GM23338 (cell line): ENCODE results near the gene RSPH6A. TPM values are rescaled to one million over a fixed set of nuclear protein-coding genes. Genes with fewer than 3 reads are reported as not detected.

Source experiments
- ATAC-seq: fragments of 200-7000 bp; cut with Tn5 transposase; 3 replicates; pipeline ENCODE4 v1.9.1; 2020
- DNase-seq: peaks from one replicate; pipeline ENCODE4 v3.0.0-alpha.2; 2015; ENCODE audit warnings: low spot score
- H2AFZ ChIP-seq: fragments of 200-600 bp; sonication (generic); 2 replicates; pipeline ENCODE4 v1.8.0; 2016; ENCODE audit warnings: antibody characterized with exemption, mild to moderate bottlenecking, moderate library complexity
- H3F3A ChIP-seq: fragments of 200-600 bp; sonication (generic); replicated peaks from 2 replicates; pipeline ENCODE4 v1.8.0; 2017; ENCODE audit warnings: antibody characterized with exemption, mixed run types, low read depth
- H3K27ac ChIP-seq: fragments of 200-600 bp; sonication (generic); 2 replicates; pipeline ENCODE4 v1.6.1; 2016; ENCODE audit warnings: low read depth
- H3K27me3 ChIP-seq: fragments of 200-600 bp; sonication (generic); 2 replicates; pipeline ENCODE4 v1.8.0; 2016; ENCODE audit warnings: mild to moderate bottlenecking, mixed run types, moderate library complexity; ENCODE audit not compliant: insufficient read depth
- H3K36me3 ChIP-seq: fragments of 200-600 bp; sonication (generic); 2 replicates; pipeline ENCODE4 v1.8.0; 2016; ENCODE audit warnings: mild to moderate bottlenecking; ENCODE audit not compliant: insufficient read depth
- H3K4me1 ChIP-seq: fragments of 200-600 bp; sonication (generic); 2 replicates; pipeline ENCODE4 v1.8.0; 2016; ENCODE audit warnings: mild to moderate bottlenecking, moderate library complexity; ENCODE audit not compliant: insufficient read depth
- H3K4me2 ChIP-seq: fragments of 200-600 bp; sonication (generic); 2 replicates; pipeline ENCODE4 v1.7.1; 2017; ENCODE audit warnings: mixed run types
- H3K4me3 ChIP-seq: fragments of 200-600 bp; sonication (generic); 2 replicates; pipeline ENCODE4 v1.6.1; 2016; ENCODE audit warnings: mixed run types
- H3K79me2 ChIP-seq: fragments of 200-600 bp; sonication (generic); replicated peaks from 2 replicates; pipeline ENCODE4 v1.8.0; 2017; ENCODE audit warnings: mild to moderate bottlenecking; ENCODE audit not compliant: insufficient read depth
- H3K9me2 ChIP-seq: fragments of 200-600 bp; sonication (generic); 2 replicates; pipeline ENCODE4 v1.8.0; 2017; ENCODE audit not compliant: insufficient read depth
- H4K20me1 ChIP-seq: fragments of 200-600 bp; sonication (generic); replicated peaks from 2 replicates; pipeline ENCODE4 v1.8.0; 2017; ENCODE audit warnings: mild to moderate bottlenecking; ENCODE audit not compliant: insufficient read depth
- H3K27ac Mint-ChIP-seq: 2 replicates; pipeline ENCODE4 v1.8.0; 2020; ENCODE audit warnings: inconsistent platforms, mild to moderate bottlenecking, moderate library complexity, mixed read lengths
- H3K27me3 Mint-ChIP-seq: 3 replicates; pipeline ENCODE4 v1.8.0; 2022; ENCODE audit warnings: low read depth, mild to moderate bottlenecking, moderate library complexity, mixed read lengths, inconsistent platforms; ENCODE audit not compliant: insufficient read depth, poor library complexity
- H3K36me3 Mint-ChIP-seq: 3 replicates; pipeline ENCODE4 v1.8.0; 2021; ENCODE audit warnings: low read depth, mild to moderate bottlenecking, inconsistent platforms, moderate library complexity, mixed read lengths
- H3K4me1 Mint-ChIP-seq: 3 replicates; pipeline ENCODE4 v1.8.0; 2020; ENCODE audit warnings: mild to moderate bottlenecking, inconsistent platforms, mixed read lengths
- H3K4me3 Mint-ChIP-seq: 3 replicates; pipeline ENCODE4 v1.8.0; 2021; ENCODE audit warnings: moderate library complexity, mild to moderate bottlenecking, inconsistent platforms, mixed read lengths
- H3K9me3 Mint-ChIP-seq: 3 replicates; pipeline ENCODE4 v1.8.0; 2020; ENCODE audit warnings: moderate library complexity, mild to moderate bottlenecking, inconsistent platforms, mixed read lengths
- CTCF ChIP-seq, 2 experiments: fragments of 200-600 bp in 1 of 2; sonication (generic) in 1 of 2; conservative IDR thresholded peaks; 2 replicates each; pipeline versions ENCODE4 v1.5.1 to v1.6.1; 2016 to 2017; ENCODE audit warnings: antibody characterized with exemption in 2 of 2, low read depth in 2 of 2, mild to moderate bottlenecking in 2 of 2, moderate library complexity in 1 of 2
- ZNF462 ChIP-seq: fragments of 250-450 bp; sonication (Bioruptor Pico); IDR thresholded peaks from 2 replicates; pipeline ENCODE4 v1.5.0; 2020; ENCODE audit warnings: mild to moderate bottlenecking, moderate library complexity
- polyA plus RNA-seq: library from polyadenylated mRNA; unstranded; fragments of >200 nt; fragmentation: Nextera tagmentation; extraction: Ambion mirVana; gene quantifications from 2 replicates; pipeline ENCODE4 v1.2.1, GENCODE V29; 2016
- total RNA-seq: library from RNA; depleted of rRNA; stranded (reverse); fragments of >200 nt; shearing (Covaris generic); gene quantifications from 2 replicates; pipeline ENCODE4 v1.2.3, GENCODE V29; 2014

Gene RSPH6A
- total and polyA plus RNA-seq, 2 experiments from 2014 or later = 0.11 to 0.21 TPM

DNA sequence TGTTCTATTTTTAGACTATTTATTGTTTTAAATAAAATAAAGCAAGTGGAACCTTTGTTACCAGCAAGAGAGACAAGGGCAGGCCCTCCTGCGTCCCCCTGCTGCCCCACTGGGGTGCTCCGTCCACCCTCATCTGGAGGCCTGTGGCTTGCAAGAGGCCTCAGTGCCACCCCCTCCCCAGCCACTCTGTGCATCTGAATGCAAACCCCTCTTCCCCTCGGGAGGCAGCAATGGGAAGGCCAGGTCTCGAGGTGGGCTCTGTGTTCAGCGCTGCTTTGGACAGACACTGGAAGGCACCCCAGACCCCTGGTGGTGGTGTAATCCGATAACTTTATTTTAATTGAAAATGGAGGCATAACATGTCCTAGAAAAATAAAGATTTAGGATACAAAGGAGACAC, 50.6 kb downstream of the RSPH6A start:
- Mint-ChIP-seq H3K27ac (peak overlapping the region; percentile 88), H3K4me1 (peaks cover 21% of the 10 kb centered on the region), H3K36me3 (no peaks in the 10 kb centered on the region), H3K27me3 (peaks cover 18% of the 10 kb centered on the region), H3K9me3 (no peaks in the 10 kb centered on the region), H3K4me3 (peak overlapping the region; percentile 58)
- Histone ChIP-seq H3F3A (0 out of 2 replicates have a peak, but pooled peaks cover 6% of the 10 kb centered on the region), H3K4me1 (peaks cover 31% of the 10 kb centered on the region), H2AFZ (no peak overlapping the region), H3K4me3 (peak overlapping the region; percentile 44; the same call in 1 of the 2 replicates), H3K27ac (peak overlapping the region; percentile 78), H3K27me3 (no peaks in the 10 kb centered on the region), H3K4me2 (peak overlapping the region; percentile 79), H3K9me2 (no peaks in the 10 kb centered on the region), H3K36me3 (no peaks in the 10 kb centered on the region), H4K20me1 (no peaks in the 10 kb centered on the region), H3K79me2 (no peaks in the 10 kb centered on the region)
- TF ChIP-seq CTCF (conservative IDR thresholded peaks at IDR 0.05; ENCODE audit: low read depth in 2 of 2) (peak in 1 of 2 experiments; percentile 12; a peak in 1 of 4 replicates), ZNF462 (CRISPR knock-in tag) (no peak)
- DNase-seq (peak; percentile 50), ATAC-seq (peak; percentile 3; the same call in 2 of the 3 replicates)
